HCT116 (cell line): Measurements from ENCODE around the gene FBXL16. TPM values are rescaled to one million over a fixed set of nuclear protein-coding genes. Genes with fewer than 3 reads are reported as not detected.

Experiments
- ATAC-seq: fragments of 200-7000 bp; cut with Tn5 transposase; 2 replicates; pipeline ENCODE4 v1.9.1; 2020; ENCODE audit warnings: mild to moderate bottlenecking, moderate library complexity
- BruUV-seq: library from RNA; stranded (reverse); fragments of 400-500 nt; replicated peaks from 2 replicates; lab custom pipeline; 2021; lab: Mats Ljungman, UMichigan
- CTCF ChIA-PET: fragments of 300-600 bp; sonication (Branson Sonifier 250); formaldehyde crosslinking; loops from one replicate; lab custom pipeline; 2021; ENCODE audit warnings: antibody characterized with exemption; lab: Charles Lee
- POLR2A ChIA-PET: fragments of 300-600, 350-600 bp; sonication (Branson Sonifier 250); formaldehyde crosslinking; loops from one replicate; lab custom pipeline; 2021; ENCODE audit warnings: antibody characterized with exemption; lab: Charles Lee
- RAD21 ChIA-PET, 2 experiments: fragments of 300-600 bp; sonication (Branson Sonifier 250); formaldehyde crosslinking; loops; one replicate each; lab custom pipeline; 2023; ENCODE audit warnings: low total read pairs in 2 of 2; ENCODE audit not compliant: uncharacterized antibody in 2 of 2, unreplicated experiment in 2 of 2, low non-redundant PET in 1 of 2; lab: Charles Lee
- DNase-seq: peaks from one replicate; pipeline ENCODE4 v3.0.0-alpha.2; 2010; ENCODE audit warnings: low read depth, low spot score
- H2AFZ ChIP-seq: fragments of 200-600 bp; shearing (Covaris generic), sonication (generic); 2 replicates; pipeline ENCODE4 v1.6.1; 2017; ENCODE audit warnings: low read depth, mixed run types, mixed read lengths, antibody characterized with exemption, low read length; ENCODE audit not compliant: poor library complexity, severe bottlenecking
- H3K27ac ChIP-seq: 2 replicates; pipeline ENCODE4 v1.5.1; 2012; ENCODE audit warnings: low read depth, low read length
- H3K27me3 ChIP-seq: fragments of 200-600 bp; sonication (generic); 2 replicates; pipeline ENCODE4 v1.6.1; 2016; ENCODE audit warnings: mixed run types, low read length, mixed read lengths; ENCODE audit not compliant: insufficient read depth
- H3K36me3 ChIP-seq, 2 experiments: fragments of 200-500 bp in 1 of 2; fragments of 200-600 bp in 1 of 2; sonication (Bioruptor generic) in 1 of 2; sonication (generic) in 1 of 2; 2 replicates each; pipeline versions ENCODE4 v1.5.1 to v1.6.1; 2014 to 2016; ENCODE audit warnings: low read length in 2 of 2, inconsistent platforms in 1 of 2, mixed read lengths in 1 of 2, mixed run types in 1 of 2; ENCODE audit not compliant: insufficient read depth in 2 of 2, control insufficient read depth in 1 of 2
- H3K4me1 ChIP-seq, 2 experiments: fragments of 200-600 bp in 1 of 2; sonication (generic) in 1 of 2; 2 replicates each; pipeline versions ENCODE4 v1.5.1 to v1.6.1; 2012 to 2017; ENCODE audit warnings: low read length in 2 of 2, inconsistent platforms in 1 of 2, mild to moderate bottlenecking in 1 of 2, mixed read lengths in 1 of 2, mixed run types in 1 of 2, moderate library complexity in 1 of 2; ENCODE audit not compliant: insufficient read depth in 2 of 2, control insufficient read depth in 1 of 2
- H3K4me2 ChIP-seq: fragments of 200-600 bp; sonication (generic); 2 replicates; pipeline ENCODE4 v1.6.1; 2017; ENCODE audit warnings: mixed run types, low read length, mixed read lengths
- H3K4me3 ChIP-seq, 2 experiments: fragments of 200-600 bp in 1 of 2; sonication (generic) in 1 of 2; replicated peaks in 1 of 2; 2 replicates each; pipeline ENCODE4 v1.5.1; 2011 to 2016; ENCODE audit warnings: low read length in 2 of 2, control low read depth in 1 of 2, low read depth in 1 of 2, mild to moderate bottlenecking in 1 of 2, mixed read lengths in 1 of 2, mixed run types in 1 of 2
- H3K79me2 ChIP-seq: fragments of 200-600 bp; sonication (generic); 2 replicates; pipeline ENCODE4 v1.6.1; 2017; ENCODE audit warnings: mild to moderate bottlenecking, mixed run types, low read length, moderate library complexity, mixed read lengths; ENCODE audit not compliant: insufficient read depth
- H3K9ac ChIP-seq: fragments of 200-600 bp; sonication (generic); 2 replicates; pipeline ENCODE4 v1.6.1; 2016; ENCODE audit warnings: low read length, mixed read lengths
- H3K9me2 ChIP-seq: fragments of 200-600 bp; sonication (generic), shearing (Covaris generic); 2 replicates; pipeline ENCODE4 v1.6.1; 2017; ENCODE audit warnings: mixed run types, mild to moderate bottlenecking, moderate library complexity; ENCODE audit not compliant: insufficient read depth
- H3K9me3 ChIP-seq, 2 experiments: fragments of 200-500 bp in 1 of 2; fragments of 200-600 bp in 1 of 2; sonication (Bioruptor generic) in 1 of 2; sonication (generic) in 1 of 2; 2 replicates each; pipeline ENCODE4 v1.6.1; 2014 to 2017; ENCODE audit warnings: low read length in 2 of 2, mixed read lengths in 2 of 2, inconsistent platforms in 1 of 2, low read depth in 1 of 2, mild to moderate bottlenecking in 1 of 2, mixed run types in 1 of 2, moderate library complexity in 1 of 2; ENCODE audit not compliant: control insufficient read depth in 1 of 2, insufficient read depth in 1 of 2
- H4K20me1 ChIP-seq: fragments of 200-600 bp; sonication (generic), shearing (Covaris generic); 2 replicates; pipeline ENCODE4 v1.6.1; 2017; ENCODE audit warnings: mixed run types, mild to moderate bottlenecking, moderate library complexity; ENCODE audit not compliant: insufficient read depth
- CBX3 ChIP-seq: IDR thresholded peaks from 2 replicates; pipeline ENCODE4 v1.6.1; 2012; ENCODE audit warnings: low read depth
- CEBPB ChIP-seq: IDR thresholded peaks from 2 replicates; pipeline ENCODE4 v1.6.1; 2012; ENCODE audit warnings: low read depth
- CTCF ChIP-seq, 3 experiments: fragments of 200-600 bp in 1 of 3; sonication (generic) in 1 of 3; IDR thresholded peaks in 2 of 3; conservative IDR thresholded peaks in 1 of 3; 2 replicates each; pipeline ENCODE4 v1.5.1; 2012 to 2017; ENCODE audit warnings: low read depth in 2 of 3, low read length in 2 of 3, antibody characterized with exemption in 1 of 3, borderline replicate concordance in 1 of 3, control low read depth in 1 of 3, mild to moderate bottlenecking in 1 of 3, mixed read lengths in 1 of 3, mixed run types in 1 of 3, moderate library complexity in 1 of 3; ENCODE audit not compliant: insufficient read depth in 1 of 3
- EZH2 ChIP-seq: fragments of 200-600 bp; sonication (generic); IDR thresholded peaks from 2 replicates; pipeline ENCODE4 v1.6.1; 2017; ENCODE audit warnings: antibody characterized with exemption, mixed run types
- EZH2phosphoT487 ChIP-seq: fragments of 200-600 bp; IDR thresholded peaks from 2 replicates; pipeline ENCODE4 v1.6.1; 2018; ENCODE audit warnings: antibody characterized with exemption, borderline replicate concordance
- FOSL1 ChIP-seq: IDR thresholded peaks from 2 replicates; pipeline ENCODE4 v1.6.1; 2012; ENCODE audit warnings: low read depth
- JUND ChIP-seq: IDR thresholded peaks from 2 replicates; pipeline ENCODE4 v1.6.1; 2012
- RAD21 ChIP-seq: IDR thresholded peaks from 2 replicates; pipeline ENCODE4 v1.6.1; 2012; ENCODE audit warnings: low read depth, mild to moderate bottlenecking
- SIN3A ChIP-seq: IDR thresholded peaks from 2 replicates; pipeline ENCODE4 v1.6.1; 2012; ENCODE audit warnings: low read depth
- SRF ChIP-seq: IDR thresholded peaks from 2 replicates; pipeline ENCODE4 v1.6.1; 2012; ENCODE audit warnings: low read depth
- TCF7L2 ChIP-seq: IDR thresholded peaks from 2 replicates; pipeline ENCODE4 v1.7.0; 2011; ENCODE audit warnings: borderline replicate concordance, inconsistent platforms; ENCODE audit not compliant: insufficient read depth, insufficient read length; ENCODE audit errors: extremely low read depth
- YY1 ChIP-seq: IDR thresholded peaks from 2 replicates; pipeline ENCODE4 v1.6.1; 2011; ENCODE audit warnings: low read length, low read depth, moderate library complexity, mild to moderate bottlenecking; ENCODE audit not compliant: insufficient replicate concordance; ENCODE audit errors: extremely low read depth
- ZFX ChIP-seq: fragments of 450-650 bp; IDR thresholded peaks from 2 replicates; pipeline ENCODE4 v1.6.1; 2017
- ZNF274 ChIP-seq: fragments of 200-500 bp; sonication (Bioruptor generic); IDR thresholded peaks from 2 replicates; pipeline ENCODE4 v1.6.1; 2014; ENCODE audit warnings: mild to moderate bottlenecking, low read depth, low read length, inconsistent platforms
- intact Hi-C: fragments of 100-400 bp; cut with micrococcal nuclease; formaldehyde crosslinking; loops from 2 replicates; pipeline ENCODE4 v1.10.0; 2022
- total RNA-seq: library from RNA; stranded (reverse); gene quantifications from one replicate; pipeline ENCODE4 v1.2.1, GENCODE V29; 2021; ENCODE audit not compliant: unreplicated experiment
- TF ChIP-seq, protein P1 (sequence below): IDR thresholded peaks from 2 replicates; pipeline ENCODE4 v1.6.1; 2011; ENCODE audit warnings: mild to moderate bottlenecking, low read length, moderate library complexity; ENCODE audit not compliant: insufficient replicate concordance; ENCODE audit errors: extremely low read depth
- TF ChIP-seq, protein P2 (sequence below): IDR thresholded peaks from 2 replicates; pipeline ENCODE4 v1.6.1; 2012; ENCODE audit warnings: low read depth
- TF ChIP-seq, protein P3 (sequence below): IDR thresholded peaks from 2 replicates; pipeline ENCODE4 v1.6.1; 2012

Gene FBXL16
- total RNA-seq, 1 experiment from 2014 or later: 49.7 TPM

DNA sequence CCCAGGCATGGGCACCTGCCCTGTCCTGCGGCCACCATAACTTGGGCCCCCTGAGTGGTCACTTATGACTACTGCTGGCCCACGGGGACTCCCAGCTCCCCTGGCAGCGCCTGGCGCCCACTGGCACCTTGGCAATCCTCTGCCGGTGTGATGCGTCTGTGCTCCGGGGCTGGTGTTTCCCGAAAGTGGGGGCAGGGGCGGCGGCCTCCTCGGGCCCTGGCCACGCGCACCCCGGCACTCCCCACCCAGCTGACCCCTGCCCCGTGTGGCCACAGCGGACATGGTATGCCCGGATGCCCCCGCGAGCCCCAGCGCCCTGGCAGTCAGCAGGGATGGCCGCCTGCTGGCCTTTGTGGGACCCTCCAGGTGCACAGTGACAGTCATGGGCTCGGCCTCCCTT is 48.1 kb downstream of the FBXL16 start:
- no peaks in the 10 kb centered on the region for H3K36me3 ChIP-seq

More for the DNA sequence above, 48.1 kb downstream of the FBXL16 start:
- H3K4me3 ChIP-seq: no peak overlapping the region
- H3K9ac ChIP-seq: no peak overlapping the region
- no peaks in the 10 kb centered on the region for H3K27me3 ChIP-seq
- no TSS peak for BruUV-seq
- H2AFZ ChIP-seq: no peak overlapping the region
- H3K27ac ChIP-seq: no peak overlapping the region
- RAD21 ChIA-PET: no interaction called here
- POLR2A ChIA-PET: no interaction called here
- no peaks in the 10 kb centered on the region for H3K9me3 ChIP-seq
- no peaks in the 10 kb centered on the region for H3K9me2 ChIP-seq
- DNase-seq (no peak), ATAC-seq (no peak)
- CTCF ChIA-PET: no interaction called here
- no peak overlapping the region for H3K4me2 ChIP-seq
- H3K4me1 ChIP-seq: peaks cover 3 to 9% of the 10 kb centered on the region in 2 experiments; a peak in 2 of 4 replicates
- TF ChIP-seq, protein P1, sequence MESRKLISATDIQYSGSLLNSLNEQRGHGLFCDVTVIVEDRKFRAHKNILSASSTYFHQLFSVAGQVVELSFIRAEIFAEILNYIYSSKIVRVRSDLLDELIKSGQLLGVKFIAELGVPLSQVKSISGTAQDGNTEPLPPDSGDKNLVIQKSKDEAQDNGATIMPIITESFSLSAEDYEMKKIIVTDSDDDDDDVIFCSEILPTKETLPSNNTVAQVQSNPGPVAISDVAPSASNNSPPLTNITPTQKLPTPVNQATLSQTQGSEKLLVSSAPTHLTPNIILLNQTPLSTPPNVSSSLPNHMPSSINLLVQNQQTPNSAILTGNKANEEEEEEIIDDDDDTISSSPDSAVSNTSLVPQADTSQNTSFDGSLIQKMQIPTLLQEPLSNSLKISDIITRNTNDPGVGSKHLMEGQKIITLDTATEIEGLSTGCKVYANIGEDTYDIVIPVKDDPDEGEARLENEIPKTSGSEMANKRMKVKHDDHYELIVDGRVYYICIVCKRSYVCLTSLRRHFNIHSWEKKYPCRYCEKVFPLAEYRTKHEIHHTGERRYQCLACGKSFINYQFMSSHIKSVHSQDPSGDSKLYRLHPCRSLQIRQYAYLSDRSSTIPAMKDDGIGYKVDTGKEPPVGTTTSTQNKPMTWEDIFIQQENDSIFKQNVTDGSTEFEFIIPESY: no peak
- TF ChIP-seq SIN3A (no peak), EZH2phosphoT487 (no peak), CTCF (IDR thresholded peaks at IDR 0.05 in 2 of 3, conservative IDR thresholded peaks at IDR 0.05 in 1 of 3; ENCODE audit: borderline replicate concordance in 1 of 3, insufficient read depth in 1 of 3, low read depth in 2 of 3, low read length in 2 of 3) (no peak), CBX3 (no peak), SRF (no peak), CEBPB (no peak), YY1 (no peak), FOSL1 (no peak), TCF7L2 (no peak), ZFX (no peak), RAD21 (no peak), ZNF274 (no peak), EZH2 (no peak), JUND (no peak)
- TF ChIP-seq, protein P2, sequence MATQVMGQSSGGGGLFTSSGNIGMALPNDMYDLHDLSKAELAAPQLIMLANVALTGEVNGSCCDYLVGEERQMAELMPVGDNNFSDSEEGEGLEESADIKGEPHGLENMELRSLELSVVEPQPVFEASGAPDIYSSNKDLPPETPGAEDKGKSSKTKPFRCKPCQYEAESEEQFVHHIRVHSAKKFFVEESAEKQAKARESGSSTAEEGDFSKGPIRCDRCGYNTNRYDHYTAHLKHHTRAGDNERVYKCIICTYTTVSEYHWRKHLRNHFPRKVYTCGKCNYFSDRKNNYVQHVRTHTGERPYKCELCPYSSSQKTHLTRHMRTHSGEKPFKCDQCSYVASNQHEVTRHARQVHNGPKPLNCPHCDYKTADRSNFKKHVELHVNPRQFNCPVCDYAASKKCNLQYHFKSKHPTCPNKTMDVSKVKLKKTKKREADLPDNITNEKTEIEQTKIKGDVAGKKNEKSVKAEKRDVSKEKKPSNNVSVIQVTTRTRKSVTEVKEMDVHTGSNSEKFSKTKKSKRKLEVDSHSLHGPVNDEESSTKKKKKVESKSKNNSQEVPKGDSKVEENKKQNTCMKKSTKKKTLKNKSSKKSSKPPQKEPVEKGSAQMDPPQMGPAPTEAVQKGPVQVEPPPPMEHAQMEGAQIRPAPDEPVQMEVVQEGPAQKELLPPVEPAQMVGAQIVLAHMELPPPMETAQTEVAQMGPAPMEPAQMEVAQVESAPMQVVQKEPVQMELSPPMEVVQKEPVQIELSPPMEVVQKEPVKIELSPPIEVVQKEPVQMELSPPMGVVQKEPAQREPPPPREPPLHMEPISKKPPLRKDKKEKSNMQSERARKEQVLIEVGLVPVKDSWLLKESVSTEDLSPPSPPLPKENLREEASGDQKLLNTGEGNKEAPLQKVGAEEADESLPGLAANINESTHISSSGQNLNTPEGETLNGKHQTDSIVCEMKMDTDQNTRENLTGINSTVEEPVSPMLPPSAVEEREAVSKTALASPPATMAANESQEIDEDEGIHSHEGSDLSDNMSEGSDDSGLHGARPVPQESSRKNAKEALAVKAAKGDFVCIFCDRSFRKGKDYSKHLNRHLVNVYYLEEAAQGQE: no peak
- TF ChIP-seq, protein P3, sequence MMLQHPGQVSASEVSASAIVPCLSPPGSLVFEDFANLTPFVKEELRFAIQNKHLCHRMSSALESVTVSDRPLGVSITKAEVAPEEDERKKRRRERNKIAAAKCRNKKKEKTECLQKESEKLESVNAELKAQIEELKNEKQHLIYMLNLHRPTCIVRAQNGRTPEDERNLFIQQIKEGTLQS: no peak
- no peaks in the 10 kb centered on the region for H4K20me1 ChIP-seq
- intact Hi-C loops: no loop called here
- no peaks in the 10 kb centered on the region for H3K79me2 ChIP-seq
